ENCODE results near the gene CACNA1B. TPM values are rescaled to one million over a fixed set of nuclear protein-coding genes. Genes with fewer than 3 reads are reported as not detected.

Gene CACNA1B
- total RNA-seq, 4 donors from 2014 or later: 0.04 to 0.13 (median 0.12) TPM; not detected in 1

- peaks cover 57% of the 10 kb centered on the region for H3K27me3 ChIP-seq
- WGBS, 2 donors (ENCODE audit: low coverage in 1 of 2): 79 to 86% methylated on average over 7 of the region's 7 CpGs
- no peak for TF ChIP-seq EP300 (IDR thresholded peaks at IDR 0.05)
- TF ChIP-seq POLR2A (IDR thresholded peaks at IDR 0.05): no peak
- no peak for TF ChIP-seq CTCF (IDR thresholded peaks at IDR 0.05)
- no peak for TF ChIP-seq POLR2AphosphoS5 (IDR thresholded peaks at IDR 0.05)
- H3K4me3 ChIP-seq: no peak overlapping the region
- no peaks in the 10 kb centered on the region for H3K36me3 ChIP-seq
- no peak overlapping the region for H3K27ac ChIP-seq
- no peaks in the 10 kb centered on the region for H3K9me3 ChIP-seq
- no peak for ATAC-seq
- no peaks in the 10 kb centered on the region for H3K4me1 ChIP-seq
These were observed 164.6 kb downstream of the CACNA1B start for GRCh38 chr9:138042146-138042545.

- no peak for ATAC-seq
- no peaks in the 10 kb centered on the region for H3K36me3 ChIP-seq
- 53 to 65% methylated on average over 3 to 8 of the region's 8 CpGs for WGBS, 2 donors (ENCODE audit: low coverage in 1 of 2)
These were observed 165.1 kb downstream of the CACNA1B start for GRCh38 chr9:138042640-138043039.

GRCh38 chr9:138043061-138043410 is 165.5 kb downstream of the CACNA1B start:
- no peak overlapping the region for H3K27ac ChIP-seq
- TF ChIP-seq POLR2AphosphoS5 (IDR thresholded peaks at IDR 0.05): no peak
- TF ChIP-seq POLR2A (IDR thresholded peaks at IDR 0.05): no peak
- no peak for TF ChIP-seq CTCF (IDR thresholded peaks at IDR 0.05)
- no peak for TF ChIP-seq EP300 (IDR thresholded peaks at IDR 0.05)
- H3K9me3 ChIP-seq: no peaks in the 10 kb centered on the region
- no peaks in the 10 kb centered on the region for H3K4me1 ChIP-seq
- no peak overlapping the region for H3K4me3 ChIP-seq
- ATAC-seq: no peak
- WGBS, 2 donors (ENCODE audit: low coverage in 1 of 2): 77 to 80% methylated on average over 8 to 9 of the region's 12 CpGs
- peaks cover 56% of the 10 kb centered on the region for H3K27me3 ChIP-seq
- H3K36me3 ChIP-seq: no peaks in the 10 kb centered on the region

More at GRCh38 chr9:138042640-138043039, 165.1 kb downstream of the CACNA1B start:
- peaks cover 54% of the 10 kb centered on the region for H3K27me3 ChIP-seq
- no peaks in the 10 kb centered on the region for H3K9me3 ChIP-seq
- no peaks in the 10 kb centered on the region for H3K4me1 ChIP-seq
- H3K27ac ChIP-seq: no peak overlapping the region
- no peak overlapping the region for H3K4me3 ChIP-seq
- no peak for TF ChIP-seq CTCF (IDR thresholded peaks at IDR 0.05)
- no peak for TF ChIP-seq POLR2A (IDR thresholded peaks at IDR 0.05)
- no peak for TF ChIP-seq POLR2AphosphoS5 (IDR thresholded peaks at IDR 0.05)
- no peak for TF ChIP-seq EP300 (IDR thresholded peaks at IDR 0.05)

- no peaks in the 10 kb centered on the region for H3K36me3 ChIP-seq
- no peak for TF ChIP-seq CTCF (IDR thresholded peaks at IDR 0.05)
- TF ChIP-seq POLR2AphosphoS5 (IDR thresholded peaks at IDR 0.05): no peak
- no peak for TF ChIP-seq POLR2A (IDR thresholded peaks at IDR 0.05)
- no peak for TF ChIP-seq EP300 (IDR thresholded peaks at IDR 0.05)
- H3K4me1 ChIP-seq: no peaks in the 10 kb centered on the region
- peaks cover 53% of the 10 kb centered on the region for H3K27me3 ChIP-seq
- H3K27ac ChIP-seq: no peak overlapping the region
- H3K9me3 ChIP-seq: no peaks in the 10 kb centered on the region
- 82 to 95% methylated on average over 8 to 18 of the region's 42 CpGs for WGBS, 2 donors (ENCODE audit: low coverage in 1 of 2)
- no peak for ATAC-seq
- no peak overlapping the region for H3K4me3 ChIP-seq
These were observed 166.1 kb downstream of the CACNA1B start for GRCh38 chr9:138043411-138044345.

Data from gastroesophageal sphincter (tissue), 4 donors.